Ovary (tissue), 9 donors: Measurements from ENCODE around the gene HSD11B2. TPM values are rescaled to one million over a fixed set of nuclear protein-coding genes. Genes with fewer than 3 reads are reported as not detected.
A peak's percentile ranks its signal among the peaks of the same experiment; 100 is the strongest.

Experiments used
- DNase-seq, 5 donors: peaks; one replicate each; pipeline ENCODE4 v3.0.0-alpha.2; 2019 to 2020
- H3K27ac ChIP-seq, 2 donors: fragments of 200-600 bp; one replicate each; pipeline versions ENCODE4 v1.5.1 to v1.8.0; 2019 to 2022
- H3K27me3 ChIP-seq: fragments of 200-600 bp; one replicate; pipeline ENCODE4 v1.8.0; 2022
- H3K36me3 ChIP-seq: fragments of 200-600 bp; sonication (generic); one replicate; pipeline ENCODE4 v1.5.1; 2019
- H3K4me1 ChIP-seq: one replicate; pipeline ENCODE4 v1.8.1; 2013; ENCODE audit warnings: mild to moderate bottlenecking, moderate library complexity; ENCODE audit not compliant: insufficient read depth
- H3K4me3 ChIP-seq: fragments of 200-600 bp; sonication (generic); one replicate; pipeline ENCODE4 v1.5.1; 2017
- H3K9me3 ChIP-seq, 2 donors: fragments of 200-600 bp in 1 of 2; sonication (generic) in 1 of 2; one replicate each; pipeline versions ENCODE4 v1.5.1 to v1.8.1; 2013 to 2019; ENCODE audit warnings: mild to moderate bottlenecking in 1 of 2, moderate library complexity in 1 of 2
- EP300 ChIP-seq: sonication (generic); formaldehyde crosslinking; IDR thresholded peaks from one replicate; pipeline ENCODE4 v1.6.1; 2017; ENCODE audit warnings: antibody characterized with exemption
- POLR2A ChIP-seq: fragments of 450-650 bp; IDR thresholded peaks from one replicate; pipeline ENCODE4 v1.6.1; 2017; ENCODE audit warnings: antibody characterized with exemption, mild to moderate bottlenecking, moderate library complexity
- WGBS, 3 donors: extraction: QIAGEN DNeasy Blood & Tissue Kit in 1 of 3; methylation state at CpG; one replicate each; pipeline versions ENCODE4 v1.1.5 to v1.1.7; 2013 to 2017; 5-methylcytosine and 5-hydroxymethylcytosine counted together
- intact Hi-C, 4 donors: fragments of 100-400 bp; cut with DNase I; formaldehyde crosslinking; loops; one replicate each; pipeline versions ENCODE4 v1.11.0 to v1.15.1; 2022 to 2023
- polyA plus RNA-seq, 2 donors: library from polyadenylated mRNA; stranded (reverse); fragments of 200-250 nt in 1 of 2; fragments of 350-450 nt in 1 of 2; fragmentation: Illumina TruSeq in 1 of 2; extraction: RNeasy Lipid Tissue Mini Kit (QIAGEN cat#74804) in 1 of 2; gene quantifications; one replicate each; pipeline ENCODE4 v1.2.3, GENCODE V29; 2013 to 2014
- total RNA-seq, 7 donors: library from RNA; depleted of rRNA in 2 of 7; stranded (reverse); fragments of >200 nt in 2 of 7; fragmentation: NEBNext Ultra II Directional in 3 of 7; extraction: Animal tissue kit (Norgen Biotek cat#: 25700) in 3 of 7; gene quantifications; one replicate each; pipeline versions ENCODE4 v1.1.0 to v1.2.4, GENCODE V29; 2016 to 2023
- TF ChIP-seq, protein P1 (sequence below), 3 donors: fragments of 450-650 bp in 2 of 3; fragments of 200-600 bp in 1 of 3; IDR thresholded peaks; one replicate each; pipeline versions ENCODE4 v1.5.1 to v1.8.0; 2016 to 2022; ENCODE audit warnings: antibody characterized with exemption in 3 of 3, mild to moderate bottlenecking in 1 of 3
- donor health status: DM: no; HTN: no; CAD: no; lungs with moderate emphysema.
- donor health status: DM: no; HTN: no; CAD: no.
- donor health status: Bipolar disorder and iron deficiency.
- donor health status: DM: yes; HTN: yes; CAD: no.
- donor health status: DM: no; HTN: no; CAD: no.
- donor health status: DM: yes; HTN: yes; CAD: no.

The HSD11B2 gene
- total and polyA plus RNA-seq, 9 donors: 1.3 to 26.3 (median 15.7) TPM

DNA sequence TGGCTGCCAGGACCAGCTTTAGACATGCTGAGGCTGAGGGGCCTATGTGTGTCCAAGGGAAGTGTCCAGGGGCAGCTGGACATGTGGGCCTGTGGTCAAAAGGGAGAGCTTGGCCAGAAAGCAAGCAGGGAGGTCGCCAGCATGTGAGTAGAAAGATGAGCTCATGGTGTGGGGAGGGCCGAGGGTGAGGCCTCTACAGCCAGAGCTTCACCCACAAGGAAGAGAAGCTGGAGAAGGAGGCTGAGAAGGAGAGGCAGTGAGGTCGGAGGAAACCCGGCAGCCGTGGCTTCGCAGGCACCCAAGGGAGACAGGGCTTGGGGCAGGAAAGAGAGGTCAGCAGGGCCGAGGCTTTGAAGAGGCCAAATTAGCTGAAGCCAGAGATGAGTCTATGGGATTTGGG, 4.0 kb upstream of the HSD11B2 start:
- TF ChIP-seq POLR2A (no peak), EP300 (no peak)
- TF ChIP-seq, protein P1, sequence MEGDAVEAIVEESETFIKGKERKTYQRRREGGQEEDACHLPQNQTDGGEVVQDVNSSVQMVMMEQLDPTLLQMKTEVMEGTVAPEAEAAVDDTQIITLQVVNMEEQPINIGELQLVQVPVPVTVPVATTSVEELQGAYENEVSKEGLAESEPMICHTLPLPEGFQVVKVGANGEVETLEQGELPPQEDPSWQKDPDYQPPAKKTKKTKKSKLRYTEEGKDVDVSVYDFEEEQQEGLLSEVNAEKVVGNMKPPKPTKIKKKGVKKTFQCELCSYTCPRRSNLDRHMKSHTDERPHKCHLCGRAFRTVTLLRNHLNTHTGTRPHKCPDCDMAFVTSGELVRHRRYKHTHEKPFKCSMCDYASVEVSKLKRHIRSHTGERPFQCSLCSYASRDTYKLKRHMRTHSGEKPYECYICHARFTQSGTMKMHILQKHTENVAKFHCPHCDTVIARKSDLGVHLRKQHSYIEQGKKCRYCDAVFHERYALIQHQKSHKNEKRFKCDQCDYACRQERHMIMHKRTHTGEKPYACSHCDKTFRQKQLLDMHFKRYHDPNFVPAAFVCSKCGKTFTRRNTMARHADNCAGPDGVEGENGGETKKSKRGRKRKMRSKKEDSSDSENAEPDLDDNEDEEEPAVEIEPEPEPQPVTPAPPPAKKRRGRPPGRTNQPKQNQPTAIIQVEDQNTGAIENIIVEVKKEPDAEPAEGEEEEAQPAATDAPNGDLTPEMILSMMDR (IDR thresholded peaks at IDR 0.05): no peak
- H3K4me1 ChIP-seq: no peaks in the 10 kb centered on the region
- H3K4me3 ChIP-seq: no peak overlapping the region
- no peaks in the 10 kb centered on the region for H3K27me3 ChIP-seq
- DNase-seq: no peak
- WGBS, 3 donors: 63 to 82% (median 77%) methylated on average over 7 of the region's 7 CpGs
- intact Hi-C loops: loop anchor here in 1 of 4 donors (5.0 kb wide), 1 partner anchor 35 kb away; no protein-coding TSS in a partner anchor
- H3K27ac ChIP-seq: no peak overlapping the region
- no peaks in the 10 kb centered on the region for H3K36me3 ChIP-seq
- H3K9me3 ChIP-seq: no peaks in the 10 kb centered on the region

DNA sequence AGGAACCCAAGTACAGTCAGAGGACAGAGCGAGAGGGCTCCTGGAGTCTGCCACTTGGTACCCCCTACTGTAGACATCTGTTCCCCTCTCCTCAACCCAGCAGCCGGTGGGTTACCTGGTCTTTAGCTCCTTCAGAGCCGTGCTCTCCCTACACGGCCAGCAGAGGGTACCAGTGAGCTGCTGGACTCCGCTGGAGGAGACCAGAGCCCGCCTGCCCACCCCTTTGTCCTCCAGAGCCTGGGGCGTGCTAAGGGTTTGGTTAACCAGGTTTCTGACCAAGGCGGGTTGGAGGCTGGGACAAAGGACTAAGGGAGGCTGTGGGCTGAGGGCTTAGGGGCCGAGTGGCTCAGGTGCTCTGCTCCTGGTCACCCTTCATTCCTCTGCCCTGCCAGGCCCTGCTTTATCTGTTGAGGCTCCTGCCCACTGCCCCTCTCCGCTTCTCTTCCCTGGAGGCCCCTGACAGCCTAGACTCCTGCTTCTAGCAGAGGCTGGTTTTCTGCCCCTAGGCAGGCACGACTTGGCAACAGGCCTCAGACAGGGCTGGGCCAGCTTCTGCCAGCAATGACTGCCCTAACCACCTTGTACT, 2.7 kb upstream of the HSD11B2 start:
- peak; percentile 80 to 88 (median 84) for DNase-seq
- Histone ChIP-seq H3K27me3 (no peaks in the 10 kb centered on the region), H3K27ac (no peak overlapping the region), H3K36me3 (no peaks in the 10 kb centered on the region), H3K4me1 (peaks cover 4% of the 10 kb centered on the region), H3K9me3 (no peaks in the 10 kb centered on the region), H3K4me3 (no peak overlapping the region)
- intact Hi-C loops: loop anchor here (2.0 to 5.0 kb wide), 3 partner anchors 34 to 39 kb away; no protein-coding TSS in a partner anchor
- WGBS, 3 donors: 23 to 27% (median 26%) methylated on average over 11 of the region's 11 CpGs
- TF ChIP-seq, protein P1 (IDR thresholded peaks at IDR 0.05): peak; percentile 65 to 94 (median 93)
- no peak for TF ChIP-seq POLR2A

DNA sequence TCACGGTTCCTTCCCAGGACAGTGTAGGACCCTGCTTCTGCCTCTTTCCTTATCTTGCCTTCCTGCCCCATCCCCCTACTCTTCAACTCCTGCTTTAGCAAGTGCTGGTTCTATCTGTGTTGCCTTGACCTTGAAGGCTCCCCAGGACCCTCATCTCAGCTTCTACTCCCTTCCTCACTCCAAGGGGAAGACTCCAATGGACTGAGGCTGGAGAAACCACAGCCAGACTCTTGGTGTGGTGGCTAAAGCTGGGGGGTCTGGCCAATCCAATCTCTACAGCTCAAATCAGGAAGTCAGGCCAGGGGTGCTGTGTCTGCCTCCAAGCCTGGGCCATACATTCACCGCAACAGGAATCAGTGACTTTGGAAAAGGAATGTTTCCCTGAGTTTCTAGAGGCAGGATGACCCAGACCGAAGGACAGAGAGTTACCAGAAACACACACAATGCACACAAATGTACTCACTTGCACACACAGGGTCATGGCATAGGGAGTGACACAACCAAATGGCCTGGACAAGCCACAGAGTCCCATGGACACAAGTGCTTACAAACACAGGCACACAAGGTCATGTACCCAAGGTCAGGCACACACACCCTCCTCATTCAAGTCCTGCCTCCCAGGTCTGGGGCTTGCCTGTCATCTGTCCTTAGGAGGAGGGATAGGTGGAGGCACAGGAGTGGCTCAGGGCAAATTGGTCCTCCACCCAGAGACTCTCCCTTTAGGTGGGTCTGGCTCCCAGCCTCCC, 1.7 kb upstream of the HSD11B2 start:
- Histone ChIP-seq H3K27ac (no peak overlapping the region), H3K4me1 (peaks cover 4% of the 10 kb centered on the region), H3K27me3 (no peaks in the 10 kb centered on the region), H3K36me3 (no peaks in the 10 kb centered on the region), H3K4me3 (no peak overlapping the region), H3K9me3 (no peaks in the 10 kb centered on the region)
- peak in 1 of 5 donors; percentile 24 for DNase-seq
- intact Hi-C loops: loop anchor here (2.0 to 5.0 kb wide), 3 partner anchors 33 to 38 kb away; no protein-coding TSS in a partner anchor
- TF ChIP-seq EP300 (no peak), POLR2A (no peak)
- TF ChIP-seq, protein P1 (IDR thresholded peaks at IDR 0.05): no peak
- 84 to 97% (median 96%) methylated on average over 3 of the region's 3 CpGs for WGBS, 3 donors

DNA sequence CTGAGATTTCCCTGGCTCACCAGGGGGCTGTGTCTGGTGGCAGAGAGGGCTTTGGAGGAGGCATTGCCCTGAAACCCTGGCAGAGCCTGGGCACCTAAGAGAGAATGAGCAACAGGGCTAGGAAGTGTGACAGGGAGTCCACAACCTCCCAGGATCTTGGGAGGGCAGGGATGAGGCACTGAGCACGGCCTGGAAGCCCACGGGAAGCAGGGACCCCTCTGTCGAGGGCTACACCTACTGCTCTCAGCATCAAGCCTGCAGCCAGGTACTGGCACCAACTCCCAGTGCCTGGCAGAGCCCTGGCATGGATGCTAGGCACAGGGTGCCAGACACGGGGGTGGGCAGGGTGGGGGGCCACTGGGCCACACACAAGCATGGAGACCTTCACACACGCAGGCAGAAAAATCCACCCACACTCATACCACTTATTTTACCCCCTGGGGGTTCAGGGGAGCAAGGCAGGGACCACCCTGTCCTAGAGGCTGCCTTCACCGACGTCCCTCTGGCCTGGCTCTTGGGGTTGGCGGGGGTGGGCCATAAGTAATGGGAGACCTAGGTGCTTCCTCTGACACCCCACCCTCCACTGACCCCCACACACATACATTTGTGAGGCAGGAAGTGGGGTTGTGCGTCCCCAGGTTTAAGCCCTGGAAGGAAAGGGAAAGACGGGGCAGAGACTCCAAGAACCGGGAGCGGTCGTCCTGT, 970 bp upstream of the HSD11B2 start:
- Histone ChIP-seq H3K27ac (peak overlapping the region in 1 of 2 donors; percentile 32), H3K4me1 (peaks cover 4% of the 10 kb centered on the region), H3K4me3 (peak overlapping the region; percentile 47), H3K9me3 (no peaks in the 10 kb centered on the region), H3K27me3 (no peaks in the 10 kb centered on the region), H3K36me3 (no peaks in the 10 kb centered on the region)
- no peak for DNase-seq
- intact Hi-C loops: loop anchor here (2.0 to 5.0 kb wide), 3 partner anchors 32 to 37 kb away; no protein-coding TSS in a partner anchor
- TF ChIP-seq POLR2A (no peak), EP300 (no peak)
- TF ChIP-seq, protein P1 (IDR thresholded peaks at IDR 0.05): no peak
- 33 to 45% (median 44%) methylated on average over 13 of the region's 13 CpGs for WGBS, 3 donors
